Stimulated activated CD8-positive, alpha-beta memory T cell treated with anti-CD3 and anti-CD28 coated beads, Interleukin-15, amount 100 ng/mL, for 24 hours (primary cell): ENCODE data around the gene ST3GAL5.

Source experiments
- DNase-seq: peaks from one replicate; pipeline ENCODE4 v3.0.0-alpha.2; 2020; ENCODE audit warnings: low read depth

ST3GAL5 gene

GRCh38 chr2:85806358-85807118 lies 82.3 kb downstream of the ST3GAL5 start:
- DNase-seq: no peak

- DNase-seq: no peak
Measured at GRCh38 chr2:85804583-85804982, 84.2 kb downstream of the ST3GAL5 start.

DNA sequence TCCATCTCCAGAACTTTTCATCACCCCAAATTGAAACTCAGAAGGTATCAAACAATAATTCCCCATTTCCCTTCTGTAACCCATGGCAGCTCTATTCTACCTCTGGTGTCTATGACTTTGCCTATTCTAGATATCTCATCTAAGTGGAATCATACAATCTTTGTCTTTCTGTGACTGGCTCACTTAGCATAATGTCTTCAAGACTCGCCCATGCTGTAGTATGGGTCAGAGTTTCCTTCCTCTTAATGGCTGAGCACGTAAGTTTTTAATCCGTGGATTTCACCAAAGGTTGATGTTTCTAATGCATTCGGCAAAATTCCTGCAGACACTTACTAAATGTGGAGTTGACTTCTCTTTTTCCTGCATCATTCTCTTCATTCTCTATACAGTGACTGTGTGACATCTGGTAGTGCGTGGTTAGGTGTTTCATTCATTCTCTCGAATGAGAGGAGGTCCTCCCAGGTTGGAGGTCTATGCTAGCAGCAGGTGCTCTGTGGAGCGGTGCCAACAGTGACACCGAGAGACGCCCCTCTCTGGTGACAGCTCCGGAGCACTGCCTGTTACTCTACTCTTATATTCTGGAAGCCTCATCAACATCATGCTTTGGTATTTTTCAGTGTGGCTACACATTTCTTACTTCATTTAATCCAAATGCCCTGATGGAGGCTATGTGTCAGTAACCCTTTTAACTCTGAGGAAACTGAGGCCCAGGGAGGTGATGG lies 84.9 kb downstream of the ST3GAL5 start:
- no peak for DNase-seq

DNA sequence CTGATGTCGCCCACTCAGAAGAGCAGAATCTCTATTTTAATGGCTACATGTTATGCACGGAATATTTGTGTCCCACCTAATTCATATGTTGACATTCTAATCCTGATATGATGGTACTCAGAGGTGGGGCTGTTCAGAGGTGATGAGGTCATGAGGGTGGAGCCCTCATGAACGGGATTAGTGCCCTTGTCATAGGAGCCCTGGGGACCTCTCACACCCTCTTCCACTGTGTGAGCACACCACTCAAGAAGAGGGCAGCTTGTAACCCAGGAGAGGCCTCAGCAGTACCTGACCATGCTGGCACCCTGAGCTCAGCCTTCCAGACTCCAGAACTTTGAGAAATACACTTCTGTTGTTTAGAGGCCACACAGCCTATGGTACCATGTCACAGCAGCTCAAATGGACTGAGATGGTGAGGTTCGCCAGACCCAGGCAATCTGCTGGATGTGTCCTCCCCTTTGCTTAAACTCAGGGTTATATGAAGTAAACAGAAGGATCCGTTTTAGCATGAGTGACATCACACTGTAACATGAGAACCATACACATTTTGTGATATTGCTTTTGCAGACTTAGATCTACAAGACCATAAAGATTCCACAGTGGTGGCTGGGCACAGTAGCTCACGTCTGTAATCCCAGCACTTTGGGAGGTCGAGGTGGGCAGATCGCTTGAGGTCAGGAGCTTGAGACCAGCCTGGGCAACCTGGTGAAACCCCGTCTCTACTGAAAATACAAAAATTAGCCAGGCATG lies 86.3 kb downstream of the ST3GAL5 start:
- DNase-seq: no peak

DNA sequence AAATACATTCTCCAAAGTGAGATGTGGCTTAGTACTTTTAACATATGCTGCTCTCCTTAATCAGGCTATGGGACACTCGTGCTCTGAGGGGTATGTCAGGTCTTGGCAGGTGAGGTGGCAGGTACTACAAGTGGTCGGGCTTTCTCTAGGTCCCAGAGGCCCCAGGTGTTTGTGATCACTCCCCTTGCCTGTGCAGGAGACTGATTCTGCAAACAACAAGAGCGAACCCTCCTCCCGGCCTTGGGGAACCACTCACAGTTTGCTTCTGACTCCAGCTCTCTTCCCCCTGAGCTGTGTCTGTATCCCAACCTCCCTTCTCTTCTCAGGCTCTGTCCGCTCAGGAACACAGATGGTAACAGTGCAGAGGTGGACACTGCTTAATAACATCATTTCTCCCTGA lies 86.9 kb downstream of the ST3GAL5 start:
- no peak for DNase-seq

DNA sequence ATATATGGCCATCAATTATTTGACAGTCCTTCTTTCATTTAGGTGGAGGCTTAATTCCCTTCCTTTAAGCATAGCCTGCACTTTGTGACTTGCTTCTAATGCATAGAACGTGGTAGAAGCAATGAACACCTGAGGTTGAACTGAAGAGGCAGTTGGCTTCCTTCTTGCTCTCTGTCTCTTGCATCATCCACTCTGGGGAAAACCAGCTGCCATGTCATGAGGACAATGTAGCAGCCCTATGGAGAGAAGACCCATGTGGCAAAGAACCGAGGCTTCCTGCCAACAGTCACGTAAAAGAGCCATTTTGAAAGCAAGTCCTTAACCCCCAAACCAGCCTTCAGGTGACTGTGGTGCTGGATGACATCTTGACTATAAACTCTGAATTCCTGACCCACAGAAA lies 88.2 kb downstream of the ST3GAL5 start:
- DNase-seq: no peak

DNA sequence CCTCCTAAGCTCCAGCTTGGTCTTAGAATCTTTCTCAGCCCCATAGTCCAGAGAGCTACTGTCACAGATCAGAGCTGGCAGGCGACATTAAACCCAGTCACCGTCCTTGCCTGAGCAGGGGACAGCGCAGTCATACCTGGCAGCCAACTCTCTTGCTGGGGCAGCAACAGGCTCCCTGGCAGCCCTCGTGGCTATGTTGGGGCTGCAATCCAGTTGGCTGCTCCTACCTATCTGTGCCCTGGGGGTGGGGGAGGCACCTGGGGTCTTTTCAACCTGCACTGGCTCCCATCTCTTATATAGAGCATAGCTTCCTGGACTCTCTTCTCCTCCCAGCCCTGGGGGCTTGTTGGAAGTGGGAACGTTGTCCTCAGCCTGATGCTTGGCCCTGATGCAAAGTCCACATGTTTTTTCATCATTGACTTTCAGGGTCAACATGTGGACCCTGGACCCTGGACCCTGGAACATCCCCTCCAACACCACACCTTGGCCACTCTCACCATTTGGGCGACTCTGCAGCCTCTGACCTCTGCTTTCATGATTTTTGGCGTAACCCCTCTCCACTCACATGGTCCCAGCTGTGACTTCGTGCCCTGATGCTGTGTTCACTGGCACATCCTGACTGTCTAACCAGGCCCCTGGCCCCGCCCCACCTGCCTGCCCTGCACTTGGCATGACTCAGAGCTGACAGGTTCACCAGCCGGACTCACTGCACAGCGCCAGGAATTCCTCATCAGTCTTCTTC lies 89.4 kb downstream of the ST3GAL5 start:
- no peak for DNase-seq

DNA sequence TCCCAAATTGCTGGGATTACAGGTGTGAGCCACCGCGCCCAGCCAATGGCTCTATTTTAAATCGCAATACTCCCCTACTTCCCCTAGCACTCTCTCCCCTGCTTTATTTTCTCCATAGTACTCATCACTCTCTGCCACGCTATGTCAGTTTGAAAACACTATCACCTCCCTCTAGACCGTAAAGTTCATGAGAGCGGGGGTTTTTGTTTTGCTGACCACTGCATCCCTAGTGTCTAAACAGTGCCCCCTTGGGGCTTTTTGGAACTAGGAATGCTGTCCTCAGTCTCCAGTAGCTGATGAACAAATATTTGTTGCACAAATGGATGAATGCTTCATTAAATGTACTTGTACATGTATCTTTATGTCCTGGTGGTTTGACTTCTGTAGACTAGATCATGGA lies 90.9 kb downstream of the ST3GAL5 start:
- no peak for DNase-seq

DNA sequence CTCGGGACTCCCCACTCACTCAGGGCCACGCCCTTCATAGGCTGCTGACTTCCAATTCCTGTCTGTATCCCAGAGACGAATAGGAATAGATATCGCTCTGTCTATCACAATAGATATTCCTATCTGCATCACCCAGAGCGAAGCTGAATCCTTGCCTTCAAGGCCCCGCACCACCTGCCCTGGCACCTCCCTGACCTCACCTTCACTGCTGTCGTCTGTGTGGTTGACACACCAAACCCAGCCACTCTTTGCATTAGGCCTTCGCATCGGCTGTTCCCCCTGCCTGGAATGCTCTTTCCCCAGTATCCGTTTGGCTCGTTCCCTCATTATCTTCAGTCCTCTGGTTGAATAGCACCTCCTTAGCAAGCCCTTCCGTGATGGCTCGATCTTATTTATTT lies 91.5 kb downstream of the ST3GAL5 start:
- no peak for DNase-seq

DNA sequence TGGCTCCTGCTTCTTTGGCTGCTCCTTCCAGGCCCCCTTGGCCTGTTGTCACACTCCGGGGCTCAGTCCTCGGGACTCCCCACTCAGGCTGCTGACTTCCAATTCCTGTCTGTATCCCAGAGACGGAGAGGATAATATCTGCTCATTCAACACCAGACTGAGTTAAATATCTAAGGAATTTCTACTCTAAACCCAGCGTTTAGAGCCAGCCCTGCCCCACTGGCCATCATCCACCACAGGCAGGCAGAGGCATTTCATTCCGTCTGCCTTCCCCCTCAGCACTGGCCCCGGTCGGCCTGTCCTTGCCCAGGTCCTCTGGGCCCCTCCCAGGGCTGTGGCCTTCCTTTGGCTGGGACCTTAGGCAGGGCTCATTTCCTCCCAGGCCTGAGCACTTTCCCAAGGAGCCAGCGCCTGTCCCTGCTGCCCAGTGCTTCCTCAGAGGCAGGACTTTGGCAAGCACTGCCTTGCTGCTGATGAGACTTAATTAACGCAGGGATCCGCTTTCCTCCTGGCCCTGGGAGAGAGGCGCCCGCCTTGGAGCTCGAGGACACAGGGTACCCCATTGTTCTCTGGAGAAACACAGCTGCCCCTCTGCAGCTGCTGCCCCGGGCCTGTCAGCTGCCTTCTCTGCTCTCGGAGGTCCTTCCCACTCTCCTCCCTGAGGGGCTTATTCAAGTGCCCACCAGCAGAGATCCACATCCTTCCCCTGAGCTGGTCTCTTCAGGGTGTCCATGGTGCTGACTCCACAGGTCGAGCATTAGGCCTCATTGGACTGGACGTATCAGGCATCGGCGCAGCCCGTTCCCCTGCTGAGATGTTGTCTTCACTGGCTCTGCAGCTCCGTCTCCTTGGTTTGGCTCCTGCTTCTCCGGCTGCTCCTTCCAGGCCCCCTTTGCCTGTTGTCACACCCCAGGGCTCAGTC lies 92.2 kb downstream of the ST3GAL5 start:
- no peak for DNase-seq

GRCh38 chr2:85796046-85796340 lies 92.8 kb downstream of the ST3GAL5 start:
- DNase-seq: no peak

- no peak for DNase-seq
Measured at GRCh38 chr2:85795331-85796045, 93.3 kb downstream of the ST3GAL5 start.

- DNase-seq: no peak
Measured at GRCh38 chr2:85794491-85795121, 94.2 kb downstream of the ST3GAL5 start.

- DNase-seq: no peak
Measured at GRCh38 chr2:85794038-85794441, 94.8 kb downstream of the ST3GAL5 start.

GRCh38 chr2:85793584-85793983 lies 95.2 kb downstream of the ST3GAL5 start:
- DNase-seq: no peak

DNA sequence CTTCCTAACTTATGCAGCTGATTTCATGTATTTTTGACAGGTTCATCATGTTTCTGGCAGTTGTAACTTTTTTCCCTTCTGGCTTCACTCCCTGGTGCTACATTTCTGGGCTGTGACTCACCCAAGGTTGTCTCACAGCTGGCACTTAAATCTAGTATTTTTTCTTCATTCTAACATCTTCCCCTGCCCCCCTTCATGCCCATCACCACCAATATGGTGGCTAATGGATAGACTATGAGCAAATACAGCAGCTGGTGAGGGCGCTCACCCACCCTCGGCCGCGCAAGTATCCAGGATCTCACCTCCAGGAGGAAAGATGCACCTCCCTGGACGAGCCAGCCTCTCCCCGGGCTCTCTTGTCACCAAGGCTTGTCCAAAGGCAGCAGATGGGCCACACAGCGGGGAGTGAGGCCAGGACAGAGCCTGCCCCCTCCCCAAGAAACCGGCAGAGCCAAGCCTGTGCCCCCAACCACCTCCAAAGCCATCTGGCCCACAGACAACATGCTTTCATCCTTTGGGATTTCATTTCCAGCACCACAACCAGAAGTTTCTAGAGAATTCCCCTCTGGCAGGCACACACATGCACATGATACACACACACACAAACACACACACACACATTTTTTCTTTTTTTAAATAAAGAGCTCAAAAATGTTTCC lies 95.9 kb downstream of the ST3GAL5 start:
- DNase-seq: no peak

GRCh38 chr2:85791704-85792565 lies 96.9 kb downstream of the ST3GAL5 start:
- DNase-seq: no peak

GRCh38 chr2:85790499-85791188 lies 98.1 kb downstream of the ST3GAL5 start:
- DNase-seq: no peak
